Thoracic aorta (tissue), 2 donors: ENCODE data around the gene TIMP1. TPM values are rescaled to one million over a fixed set of nuclear protein-coding genes. Genes with fewer than 3 reads are reported as not detected.
"Not testable (repeated sequence)": the region's sequence is repeated elsewhere in the genome, so short reads cannot be mapped to it uniquely, and the experiment has no call there.

Experiments used
- ATAC-seq: fragments of 150-250 bp; one replicate; pipeline ENCODE4 v1.8.0; 2017; ENCODE audit warnings: low read depth; ENCODE audit not compliant: insufficient number of reproducible peaks, low FRiP score
- DNase-seq: peaks from one replicate; pipeline ENCODE4 v3.0.0-alpha.2; 2020; ENCODE audit warnings: low spot score
- H3K27ac ChIP-seq, 2 donors: fragments of 200-600 bp; sonication (generic); 1 replicate in 1 of 2; 2 replicates in 1 of 2; pipeline ENCODE4 v1.5.1; 2016; ENCODE audit warnings: mild to moderate bottlenecking in 2 of 2, moderate library complexity in 2 of 2
- H3K27me3 ChIP-seq: fragments of 200-600 bp; sonication (generic); replicated peaks from 2 replicates; pipeline ENCODE4 v1.6.0; 2016; ENCODE audit warnings: mild to moderate bottlenecking; ENCODE audit not compliant: insufficient read depth
- H3K36me3 ChIP-seq: fragments of 200-600 bp; sonication (generic); one replicate; pipeline ENCODE4 v1.5.1; 2016
- H3K4me1 ChIP-seq, 2 donors: fragments of 200-600 bp; sonication (generic); 1 replicate in 1 of 2; 2 replicates in 1 of 2; pipeline versions ENCODE4 v1.5.1 to v1.6.0; 2016; ENCODE audit warnings: low read depth in 2 of 2, mild to moderate bottlenecking in 1 of 2; ENCODE audit not compliant: control insufficient read depth in 1 of 2
- H3K4me3 ChIP-seq: fragments of 200-600 bp; sonication (generic); 2 replicates; pipeline ENCODE4 v1.5.1; 2016; ENCODE audit warnings: mild to moderate bottlenecking
- H3K9me3 ChIP-seq: fragments of 200-600 bp; sonication (generic); 2 replicates; pipeline ENCODE4 v1.5.1; 2016
- total RNA-seq, 2 donors: library from RNA; depleted of rRNA; stranded (reverse); fragments of >200 nt; gene quantifications; one replicate each; pipeline versions ENCODE4 v1.1.0 to v1.2.3, GENCODE V29; 2016
- TF ChIP-seq, protein P1 (sequence below): fragments of 200-600 bp; sonication (generic); IDR thresholded peaks from one replicate; pipeline ENCODE4 v1.5.1; 2019; ENCODE audit warnings: antibody characterized with exemption

The TIMP1 gene
- total RNA-seq, 2 donors from 2014 or later = 635 to 1,379 TPM

DNA sequence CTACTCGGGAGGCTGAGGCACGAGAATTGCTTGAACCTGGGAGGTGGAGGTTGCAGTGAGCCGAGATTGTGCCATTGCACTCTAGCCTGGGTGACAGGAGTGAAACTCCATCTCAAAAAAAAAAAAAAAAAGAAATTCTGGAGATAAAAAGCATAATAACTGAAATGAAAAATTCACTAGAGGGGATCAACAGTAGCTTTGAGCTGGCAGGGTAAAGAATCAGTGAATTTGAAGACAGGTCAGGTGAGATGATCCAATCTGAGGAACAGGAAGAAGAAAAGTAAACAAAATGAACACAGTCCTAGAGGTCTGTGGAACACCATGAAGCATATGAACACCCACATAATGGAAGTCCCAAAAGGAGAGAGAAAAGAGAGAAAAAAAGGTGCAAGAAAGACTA is 15.0 kb downstream of the TIMP1 start:
- H3K9me3 ChIP-seq = no peaks in the 10 kb centered on the region
- no peak overlapping the region for H3K27ac ChIP-seq
- no peak overlapping the region for H3K4me3 ChIP-seq
- DNase-seq (no peak), ATAC-seq (no peak)
- H3K36me3 ChIP-seq = no peaks in the 10 kb centered on the region
- TF ChIP-seq, protein P1, sequence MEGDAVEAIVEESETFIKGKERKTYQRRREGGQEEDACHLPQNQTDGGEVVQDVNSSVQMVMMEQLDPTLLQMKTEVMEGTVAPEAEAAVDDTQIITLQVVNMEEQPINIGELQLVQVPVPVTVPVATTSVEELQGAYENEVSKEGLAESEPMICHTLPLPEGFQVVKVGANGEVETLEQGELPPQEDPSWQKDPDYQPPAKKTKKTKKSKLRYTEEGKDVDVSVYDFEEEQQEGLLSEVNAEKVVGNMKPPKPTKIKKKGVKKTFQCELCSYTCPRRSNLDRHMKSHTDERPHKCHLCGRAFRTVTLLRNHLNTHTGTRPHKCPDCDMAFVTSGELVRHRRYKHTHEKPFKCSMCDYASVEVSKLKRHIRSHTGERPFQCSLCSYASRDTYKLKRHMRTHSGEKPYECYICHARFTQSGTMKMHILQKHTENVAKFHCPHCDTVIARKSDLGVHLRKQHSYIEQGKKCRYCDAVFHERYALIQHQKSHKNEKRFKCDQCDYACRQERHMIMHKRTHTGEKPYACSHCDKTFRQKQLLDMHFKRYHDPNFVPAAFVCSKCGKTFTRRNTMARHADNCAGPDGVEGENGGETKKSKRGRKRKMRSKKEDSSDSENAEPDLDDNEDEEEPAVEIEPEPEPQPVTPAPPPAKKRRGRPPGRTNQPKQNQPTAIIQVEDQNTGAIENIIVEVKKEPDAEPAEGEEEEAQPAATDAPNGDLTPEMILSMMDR = no peak
- no peaks in the 10 kb centered on the region for H3K27me3 ChIP-seq
- H3K4me1 ChIP-seq = peaks cover 4 to 9% of the 10 kb centered on the region in 2 donors

DNA sequence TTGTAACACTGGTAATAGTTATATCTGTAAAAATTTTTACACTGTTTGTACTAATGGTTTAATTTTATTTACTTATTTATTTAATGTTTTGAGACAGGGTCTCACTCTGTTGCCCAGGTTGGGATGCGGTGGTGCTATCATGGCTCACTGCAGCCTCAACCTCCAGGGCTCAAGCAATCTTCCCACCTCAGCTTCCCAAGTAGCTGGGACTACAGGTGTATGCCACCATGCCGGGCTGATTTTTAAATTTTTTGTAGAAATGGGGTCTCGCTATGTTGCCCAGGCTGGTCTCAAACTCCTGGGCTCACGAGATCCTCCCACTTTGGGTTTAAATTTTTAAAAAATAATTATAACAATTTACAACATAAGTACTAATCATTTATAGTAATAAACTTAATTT is 20.9 kb downstream of the TIMP1 start:
- ATAC-seq, H3K27ac ChIP-seq, H3K27me3 ChIP-seq, DNase-seq, H3K4me3 ChIP-seq, H3K36me3 ChIP-seq, H3K9me3 ChIP-seq, H3K4me1 ChIP-seq: not testable (repeated sequence)

DNA sequence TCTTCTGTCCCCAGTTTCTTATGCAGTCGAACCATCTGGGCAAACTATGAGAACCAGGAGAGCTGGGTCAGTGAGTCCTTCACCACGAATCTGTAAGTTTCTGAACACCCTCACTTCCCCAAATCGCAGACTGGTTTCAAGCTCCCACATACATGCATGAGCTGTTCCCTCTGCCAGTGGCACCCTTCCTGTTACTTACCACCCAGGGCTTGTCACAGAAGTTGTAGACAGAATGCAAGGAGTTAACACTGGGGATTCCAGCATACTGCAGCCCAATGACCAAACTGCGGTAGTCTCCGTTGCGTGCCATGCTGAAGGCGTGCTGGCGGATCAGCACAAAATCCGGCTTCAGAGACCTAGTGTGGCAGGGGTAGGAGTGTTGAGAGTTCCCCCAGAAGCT is 22.8 kb downstream of the TIMP1 start:
- DNase-seq (no peak), ATAC-seq (no peak)
- no peaks in the 10 kb centered on the region for H3K36me3 ChIP-seq
- TF ChIP-seq, protein P1 = no peak
- no peak overlapping the region for H3K4me3 ChIP-seq
- H3K27ac ChIP-seq = no peak overlapping the region
- no peaks in the 10 kb centered on the region for H3K27me3 ChIP-seq
- no peaks in the 10 kb centered on the region for H3K4me1 ChIP-seq
- no peaks in the 10 kb centered on the region for H3K9me3 ChIP-seq

DNA sequence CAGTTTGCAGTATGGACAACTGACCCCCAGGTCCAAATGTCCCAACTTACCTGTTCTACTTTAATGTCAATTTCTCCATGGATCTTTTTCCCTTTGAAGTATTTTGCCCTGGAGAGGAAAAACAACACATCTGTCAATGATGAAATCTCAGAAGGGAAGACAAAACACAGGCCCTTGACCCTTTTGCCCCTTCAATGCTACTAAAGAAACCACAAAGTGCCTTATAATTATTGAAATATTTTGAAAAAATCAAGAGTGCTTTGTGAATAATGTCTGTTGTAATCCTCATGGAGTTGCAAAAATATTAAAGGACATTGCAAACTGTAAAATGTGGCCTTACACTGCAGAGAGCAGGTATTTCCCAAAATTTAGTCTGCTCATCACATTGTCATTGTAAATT is 24.9 kb downstream of the TIMP1 start:
- no peak for ATAC-seq
- TF ChIP-seq, protein P1 = no peak
- H3K27ac ChIP-seq = no peak overlapping the region
- no peak overlapping the region for H3K4me3 ChIP-seq
- no peak for DNase-seq
- no peaks in the 10 kb centered on the region for H3K27me3 ChIP-seq
- H3K4me1 ChIP-seq = no peaks in the 10 kb centered on the region
- H3K9me3 ChIP-seq = no peaks in the 10 kb centered on the region
- no peaks in the 10 kb centered on the region for H3K36me3 ChIP-seq

DNA sequence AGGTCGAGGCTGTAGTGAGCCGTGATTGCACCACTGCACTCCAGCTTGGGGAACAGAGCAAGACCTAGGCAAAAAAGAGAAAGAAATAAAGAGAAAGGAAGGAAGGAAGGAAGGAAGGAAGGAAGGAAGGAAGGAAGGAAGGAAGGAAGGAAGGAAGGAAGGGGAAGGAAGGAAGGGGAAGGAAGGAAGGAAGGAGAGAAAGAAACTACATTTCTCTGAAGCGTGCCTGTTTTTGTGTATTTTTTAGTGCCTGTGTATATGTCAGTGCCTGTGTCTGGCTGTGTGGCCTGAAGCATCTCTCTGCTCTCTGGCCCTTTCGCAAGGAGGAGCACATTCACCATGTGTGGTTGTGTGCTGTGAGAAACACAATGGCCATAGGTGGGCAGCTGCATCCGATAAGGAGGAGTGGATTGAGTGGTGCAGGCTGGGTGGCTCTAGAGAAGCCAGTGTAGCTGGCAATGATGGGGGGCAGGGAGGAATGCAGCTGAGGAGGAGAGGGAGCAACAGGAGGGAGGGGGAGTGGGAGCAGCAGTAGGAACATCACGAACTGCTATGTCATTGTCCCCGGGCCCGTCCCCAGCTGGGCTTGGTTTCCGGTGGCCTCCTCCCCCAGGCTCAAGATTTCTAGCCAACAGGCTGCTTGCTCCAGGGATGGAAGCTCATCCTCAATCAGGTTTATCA is 26.0 kb downstream of the TIMP1 start:
- TF ChIP-seq, protein P1 = no peak
- Histone ChIP-seq H3K4me1 (no peaks in the 10 kb centered on the region), H3K27me3 (no peaks in the 10 kb centered on the region), H3K36me3 (no peaks in the 10 kb centered on the region), H3K9me3 (no peaks in the 10 kb centered on the region), H3K27ac (no peak overlapping the region), H3K4me3 (no peak overlapping the region)
- no peak for ATAC-seq
- no peak for DNase-seq

DNA sequence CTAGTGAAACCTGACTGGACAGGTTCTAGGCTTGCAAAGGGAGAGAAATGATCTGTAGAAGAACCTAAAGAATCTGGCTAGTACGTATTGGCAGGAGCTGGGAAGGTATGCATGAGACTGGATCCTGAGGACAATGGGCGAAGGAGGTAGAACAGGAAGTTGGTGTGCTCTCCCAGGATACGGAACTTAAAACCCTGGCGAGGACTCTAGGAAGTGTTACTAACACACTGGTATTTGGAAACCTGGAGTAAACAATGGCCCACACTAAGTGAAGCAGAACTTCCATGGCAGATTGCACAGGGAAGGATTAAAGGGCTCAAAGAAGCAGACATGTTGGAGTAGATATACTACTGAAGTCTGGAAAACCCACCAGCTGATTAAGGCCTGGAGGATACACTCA is 28.3 kb downstream of the TIMP1 start:
- no peak for ATAC-seq
- no peaks in the 10 kb centered on the region for H3K9me3 ChIP-seq

More for the DNA sequence above, 28.3 kb downstream of the TIMP1 start:
- no peaks in the 10 kb centered on the region for H3K36me3 ChIP-seq
- H3K27ac ChIP-seq = no peak overlapping the region
- no peaks in the 10 kb centered on the region for H3K27me3 ChIP-seq
- H3K4me3 ChIP-seq = no peak overlapping the region
- H3K4me1 ChIP-seq = no peaks in the 10 kb centered on the region
- DNase-seq = no peak
- TF ChIP-seq, protein P1 = no peak
